Endometrial microvascular endothelial cells (primary cell): Measurements from ENCODE around the gene NDOR1. TPM values are rescaled to one million over a fixed set of nuclear protein-coding genes. Genes with fewer than 3 reads are reported as not detected.

Experiments
- in situ Hi-C: cut with HindIII; loops from 2 replicates; pipeline ENCODE4 v1.10.0; 2017; ENCODE audit warnings: low sequenced_read_pairs, low pct_unique_long_range_greater_than_20kb; ENCODE audit errors: inconsistent ontology term
- total RNA-seq: library from RNA; depleted of rRNA; stranded (reverse); fragments of >200 nt; gene quantifications from one replicate; pipeline ENCODE4 v1.2.3, GENCODE V29; 2015; ENCODE audit errors: inconsistent ontology term

NDOR1 gene
- total RNA-seq, 1 donor from 2014 or later: 19.6 TPM

DNA sequence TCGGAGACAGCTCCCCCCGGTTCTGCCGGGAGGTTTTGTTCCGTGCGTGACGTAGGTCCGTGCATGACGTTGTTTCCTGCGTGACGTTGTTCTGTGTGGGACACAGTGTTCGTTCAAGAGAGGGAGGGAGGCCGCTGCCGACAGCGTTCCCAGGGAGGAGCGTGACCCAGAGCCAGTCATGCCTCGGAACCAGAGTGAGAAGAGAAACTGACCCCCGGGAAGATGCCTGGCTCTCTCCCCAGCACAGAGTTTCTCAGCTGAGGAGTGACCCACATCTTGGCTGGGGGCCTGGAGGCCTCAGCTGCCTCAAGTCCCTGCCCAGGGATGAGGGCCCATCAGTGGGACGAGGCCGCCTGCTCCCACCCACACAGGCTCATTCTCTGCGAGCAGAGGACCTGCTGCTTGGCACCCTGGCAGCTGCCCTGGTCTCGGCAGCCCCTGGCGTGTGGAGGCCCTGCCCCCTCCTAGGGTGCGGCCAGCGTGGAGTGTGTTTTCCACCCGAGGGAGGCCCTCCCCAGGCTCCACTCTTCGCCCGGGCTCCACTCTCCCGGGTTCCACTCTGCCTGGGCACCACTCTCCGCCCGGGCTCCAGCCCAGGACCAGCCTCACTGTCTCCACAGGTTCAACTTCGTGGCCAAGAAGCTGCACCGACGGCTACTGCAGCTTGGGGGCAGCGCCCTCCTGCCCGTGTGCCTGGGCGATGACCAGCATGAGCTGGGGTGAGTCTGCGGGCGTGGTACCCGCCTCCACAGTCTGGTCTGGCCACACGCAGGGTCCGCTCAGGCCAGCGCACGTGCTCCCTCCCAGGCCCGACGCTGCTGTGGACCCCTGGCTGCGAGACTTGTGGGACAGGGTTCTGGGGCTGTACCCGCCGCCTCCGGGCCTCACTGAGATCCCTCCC, 7.9 kb downstream of the NDOR1 start:
- in situ Hi-C loops: no loop called here

DNA sequence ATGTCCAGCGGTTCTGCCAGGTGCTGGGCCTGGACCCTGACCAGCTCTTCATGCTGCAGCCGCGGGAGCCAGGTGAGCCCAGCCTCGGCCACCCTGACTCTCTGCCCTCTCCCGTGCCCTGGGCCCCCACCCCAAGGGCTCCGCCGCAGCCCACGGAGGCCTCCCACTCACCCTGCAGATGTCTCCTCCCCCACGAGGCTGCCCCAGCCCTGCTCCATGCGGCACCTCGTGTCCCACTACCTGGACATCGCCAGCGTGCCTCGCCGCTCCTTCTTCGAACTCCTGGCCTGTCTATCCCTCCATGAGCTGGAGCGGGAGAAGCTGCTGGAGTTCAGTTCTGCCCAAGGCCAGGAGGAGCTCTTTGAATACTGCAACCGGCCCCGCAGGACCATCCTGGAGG, 9.1 kb downstream of the NDOR1 start:
- in situ Hi-C loops: no loop called here

DNA sequence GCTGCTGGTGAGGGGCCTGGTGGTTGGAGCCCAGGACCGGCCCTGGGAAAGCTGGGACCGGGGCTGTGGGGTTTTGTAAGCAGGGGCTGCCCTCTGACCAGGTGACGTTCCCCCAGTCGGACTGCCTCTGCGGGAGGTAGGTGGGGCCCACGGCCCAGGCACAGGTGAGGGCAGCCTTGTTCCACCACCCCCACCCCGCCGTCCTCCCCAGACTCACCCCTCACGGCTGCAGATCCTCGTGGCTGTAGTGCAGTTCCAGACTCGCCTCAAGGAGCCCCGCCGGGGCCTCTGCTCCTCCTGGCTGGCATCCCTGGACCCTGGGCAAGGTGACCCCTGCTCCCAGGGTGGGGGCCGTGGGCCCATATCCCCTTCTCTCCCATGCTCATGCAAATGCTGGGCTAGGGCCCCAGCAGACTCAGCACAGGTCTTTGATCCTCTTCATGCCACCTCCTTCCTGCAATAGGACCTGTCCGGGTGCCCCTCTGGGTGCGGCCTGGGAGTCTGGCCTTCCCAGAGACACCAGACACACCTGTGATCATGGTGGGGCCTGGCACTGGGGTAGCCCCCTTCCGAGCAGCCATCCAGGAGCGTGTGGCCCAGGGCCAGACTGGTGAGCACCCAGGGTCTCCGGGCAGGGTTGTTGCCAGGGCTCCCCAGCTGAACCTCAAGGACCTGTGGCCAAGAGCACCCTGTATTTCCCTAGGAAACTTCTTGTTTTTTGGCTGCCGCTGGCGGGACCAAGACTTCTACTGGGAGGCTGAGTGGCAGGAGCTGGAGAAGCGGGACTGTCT, 9.9 kb downstream of the NDOR1 start:
- in situ Hi-C loops: no loop called here

DNA sequence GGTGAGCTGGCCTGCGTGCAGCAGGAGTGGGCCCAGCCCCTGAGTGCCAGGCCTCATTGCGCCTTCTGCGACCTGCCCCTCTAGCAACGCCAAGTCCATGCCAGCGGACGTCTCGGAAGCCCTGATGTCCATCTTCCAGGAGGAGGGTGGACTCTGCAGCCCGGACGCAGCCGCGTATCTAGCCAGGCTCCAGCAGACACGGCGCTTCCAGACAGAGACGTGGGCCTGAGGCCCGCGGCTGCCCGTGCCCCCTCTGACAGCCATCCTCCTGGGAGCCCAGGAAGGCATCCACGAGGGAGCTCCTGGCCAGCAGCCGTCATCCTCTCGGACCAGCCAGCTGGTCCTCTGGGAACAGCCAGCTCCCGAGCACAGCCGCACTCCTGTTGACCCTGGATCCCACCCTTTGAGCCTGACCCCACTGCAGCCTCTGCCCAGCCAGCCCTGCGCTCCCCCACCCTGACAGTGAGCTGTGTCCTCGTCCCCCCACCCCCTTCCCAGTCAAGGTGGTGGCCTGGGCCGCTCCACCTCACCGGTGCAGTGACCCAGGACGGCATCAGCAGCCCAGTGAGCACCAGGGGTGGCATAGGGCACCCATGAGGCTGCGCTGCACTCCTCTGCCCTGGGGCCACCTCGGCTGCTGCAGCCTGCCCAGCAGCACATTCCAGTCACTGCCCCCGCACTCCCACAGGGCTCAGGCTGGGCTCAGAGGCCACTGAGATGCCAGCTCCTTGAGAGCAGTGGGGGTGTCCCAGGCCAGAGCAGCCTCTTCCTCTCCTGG, 10.9 kb downstream of the NDOR1 start:
- in situ Hi-C loops: no loop called here

DNA sequence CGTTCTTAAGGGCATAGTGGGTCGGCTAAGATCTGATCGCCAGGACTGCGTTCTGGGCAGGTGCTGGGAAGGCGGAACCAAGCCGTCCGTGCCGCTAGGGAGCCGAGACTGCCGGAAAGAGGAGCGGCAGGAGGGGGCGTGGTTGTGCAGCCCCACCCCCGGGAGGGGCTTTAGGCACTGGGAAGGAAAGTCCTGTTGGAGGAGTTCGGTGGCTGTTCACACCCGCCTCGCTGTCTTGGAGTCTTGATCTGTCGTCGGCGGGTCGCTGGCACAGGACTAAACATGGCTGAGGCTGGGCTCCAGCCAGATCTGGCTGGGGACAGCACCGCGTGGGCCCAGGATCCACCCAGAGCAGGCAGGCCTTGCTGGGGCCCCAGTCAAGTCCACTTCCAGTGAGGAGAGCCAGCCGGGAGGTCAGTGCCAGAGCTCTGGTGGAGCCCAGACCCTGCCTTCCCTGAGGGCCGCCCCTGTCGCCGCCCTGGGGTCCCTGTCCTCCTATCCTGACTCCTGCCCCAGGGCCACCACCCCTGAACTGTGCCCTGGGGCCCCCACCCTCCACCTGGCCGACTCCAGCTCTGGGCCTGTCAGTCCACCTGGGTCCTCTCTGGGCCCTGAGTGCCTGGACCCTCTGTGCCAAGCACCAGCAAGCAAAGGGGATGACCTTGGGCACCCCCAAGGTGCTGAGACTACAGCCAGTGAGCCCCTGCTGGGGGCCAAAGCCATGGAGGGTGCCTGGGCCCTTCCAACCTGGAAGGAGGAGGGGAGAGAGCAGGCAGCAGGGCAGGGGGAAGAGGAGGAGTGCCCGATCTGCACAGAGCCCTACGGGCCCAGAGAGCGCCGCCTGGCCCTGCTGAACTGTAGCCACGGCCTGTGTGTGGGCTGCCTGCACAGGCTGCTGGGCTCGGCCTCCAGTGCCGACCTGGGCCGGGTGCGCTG, 12.0 kb downstream of the NDOR1 start:
- in situ Hi-C loops: no loop called here

DNA sequence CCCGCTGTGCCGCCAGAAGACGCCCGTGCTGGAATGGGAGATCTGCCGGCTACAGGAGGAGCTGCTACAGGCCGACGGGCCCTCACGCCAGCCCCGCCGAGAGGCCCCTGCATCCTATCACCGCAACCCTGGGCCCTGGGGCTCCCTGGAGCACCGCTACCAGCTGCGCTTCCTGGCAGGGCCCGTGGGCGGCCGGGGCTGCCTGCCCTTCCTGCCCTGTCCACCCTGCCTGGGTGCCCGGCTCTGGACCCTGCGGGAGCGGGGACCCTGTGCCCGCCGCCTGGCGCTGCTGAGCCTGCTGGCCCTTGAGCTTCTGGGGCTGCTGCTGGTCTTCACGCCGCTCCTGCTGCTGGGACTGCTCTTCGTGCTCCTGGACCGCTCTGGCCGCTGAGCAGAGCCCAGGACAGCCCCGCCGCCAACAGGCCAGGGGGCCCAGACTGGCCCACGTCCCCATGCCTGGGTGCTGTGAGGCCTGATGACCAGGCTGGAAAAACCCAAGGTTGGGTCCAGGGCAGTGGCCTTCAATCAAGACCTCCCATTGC, 12.8 kb downstream of the NDOR1 start:
- in situ Hi-C loops: no loop called here

DNA sequence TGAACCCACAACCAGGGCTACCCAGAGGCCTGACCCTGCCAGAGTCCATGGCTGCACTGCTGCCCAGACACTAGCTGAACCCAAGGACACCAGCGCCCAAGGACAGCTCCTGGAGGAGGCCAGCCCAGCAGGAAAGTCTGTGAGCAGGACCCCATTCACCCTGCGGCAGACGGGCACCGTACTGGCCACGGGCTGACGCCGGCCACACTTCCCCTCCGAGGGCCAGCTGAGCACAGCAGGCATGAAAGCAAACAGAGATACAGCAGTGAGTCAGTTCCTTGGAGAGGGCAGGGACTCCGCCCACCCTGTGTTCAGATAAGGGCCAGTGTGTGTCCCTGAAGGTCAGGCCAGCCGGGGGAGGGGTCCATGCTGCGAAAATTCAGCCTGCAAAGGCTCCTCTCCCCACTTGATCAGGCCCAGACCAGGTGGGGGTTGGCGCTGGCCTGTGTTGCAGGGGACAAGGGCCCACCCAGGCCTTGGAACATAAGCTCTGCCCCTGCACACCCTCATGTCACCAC, 13.3 kb downstream of the NDOR1 start:
- in situ Hi-C loops: no loop called here

DNA sequence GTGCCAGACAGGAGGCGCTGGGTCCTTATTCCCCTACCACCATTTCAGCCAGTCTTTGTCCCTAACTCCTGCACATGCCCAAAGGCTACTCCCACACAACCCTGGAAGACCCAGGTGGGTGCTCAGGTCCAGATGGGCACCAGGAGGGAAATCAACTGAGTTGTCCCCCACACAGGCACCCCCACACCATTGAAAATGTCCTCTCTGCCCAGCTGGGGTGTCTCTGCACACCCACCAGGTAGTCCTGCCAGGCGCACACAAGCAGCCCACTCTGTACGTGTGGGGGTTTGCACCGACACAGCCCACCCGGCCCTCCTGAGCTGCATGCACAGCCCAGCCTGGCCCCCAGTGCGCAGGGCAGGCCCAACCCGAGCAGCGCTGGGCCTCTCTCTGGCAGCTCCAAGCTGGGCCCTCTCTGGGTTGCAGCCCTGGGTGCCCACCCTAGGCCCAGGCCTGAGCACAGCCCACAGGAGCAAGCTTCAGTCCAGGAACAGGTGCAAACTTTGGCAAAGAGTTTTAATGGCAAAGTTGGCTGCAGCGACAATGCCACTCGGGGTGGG, 14.3 kb downstream of the NDOR1 start:
- in situ Hi-C loops: no loop called here

DNA sequence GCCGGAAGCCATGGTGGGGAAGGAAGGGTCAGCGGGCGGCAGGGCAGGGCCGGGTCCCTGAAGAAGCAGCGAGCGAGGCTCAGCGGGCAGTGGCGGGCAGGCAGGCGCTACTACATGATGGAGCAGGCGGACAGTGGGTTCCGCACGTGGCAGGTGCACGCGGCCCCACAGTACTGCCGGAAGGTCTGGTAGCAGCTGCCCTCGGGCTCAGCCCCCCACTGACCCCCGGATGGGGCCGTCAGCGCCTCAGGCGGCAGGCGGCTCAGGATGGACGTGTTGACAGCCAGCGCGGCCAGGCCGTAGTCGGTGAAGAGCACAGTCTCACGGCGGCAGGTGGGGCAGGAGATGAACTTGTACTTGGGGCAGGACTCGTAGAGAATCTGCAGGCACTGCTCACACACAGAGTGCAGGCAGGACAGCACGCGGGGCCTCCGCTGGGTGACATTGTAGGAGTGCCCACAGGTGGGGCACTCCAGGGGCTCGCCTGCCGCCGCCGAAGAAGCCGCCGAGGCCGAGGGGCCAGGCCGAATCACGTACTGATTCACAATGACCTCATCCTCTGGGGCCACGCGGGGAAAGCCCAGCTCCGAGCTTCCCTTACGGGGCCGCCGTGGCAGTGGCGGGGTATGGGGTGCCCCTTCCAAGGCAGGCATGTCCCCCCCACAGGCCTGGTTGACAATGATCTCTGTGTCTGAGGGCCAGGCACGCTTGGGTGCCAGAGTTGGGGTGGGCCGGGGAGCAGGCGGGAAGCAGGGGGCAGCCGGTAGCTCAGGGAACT, 15.0 kb downstream of the NDOR1 start:
- in situ Hi-C loops: no loop called here

DNA sequence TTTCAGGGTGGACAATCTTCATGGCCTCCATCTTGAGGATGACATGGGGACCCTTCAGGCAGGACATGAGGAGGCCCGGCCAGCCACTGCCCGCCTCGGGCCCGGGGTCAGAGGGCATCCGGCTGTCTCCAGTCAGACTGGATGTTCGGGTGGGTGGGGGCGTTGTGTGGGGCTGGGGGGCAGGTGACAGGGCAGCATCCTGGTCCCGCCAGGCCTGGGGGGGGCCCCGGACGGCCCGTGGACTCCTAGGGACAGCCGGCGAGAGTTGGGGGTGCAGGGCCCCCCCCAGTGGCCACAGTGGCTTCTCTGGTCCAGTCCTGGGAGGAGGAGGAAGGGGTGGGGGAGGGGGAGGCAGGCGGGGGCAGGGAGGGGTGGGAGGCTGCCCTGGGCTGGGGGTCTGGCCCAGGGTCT, 15.6 kb downstream of the NDOR1 start:
- in situ Hi-C loops: no loop called here

DNA sequence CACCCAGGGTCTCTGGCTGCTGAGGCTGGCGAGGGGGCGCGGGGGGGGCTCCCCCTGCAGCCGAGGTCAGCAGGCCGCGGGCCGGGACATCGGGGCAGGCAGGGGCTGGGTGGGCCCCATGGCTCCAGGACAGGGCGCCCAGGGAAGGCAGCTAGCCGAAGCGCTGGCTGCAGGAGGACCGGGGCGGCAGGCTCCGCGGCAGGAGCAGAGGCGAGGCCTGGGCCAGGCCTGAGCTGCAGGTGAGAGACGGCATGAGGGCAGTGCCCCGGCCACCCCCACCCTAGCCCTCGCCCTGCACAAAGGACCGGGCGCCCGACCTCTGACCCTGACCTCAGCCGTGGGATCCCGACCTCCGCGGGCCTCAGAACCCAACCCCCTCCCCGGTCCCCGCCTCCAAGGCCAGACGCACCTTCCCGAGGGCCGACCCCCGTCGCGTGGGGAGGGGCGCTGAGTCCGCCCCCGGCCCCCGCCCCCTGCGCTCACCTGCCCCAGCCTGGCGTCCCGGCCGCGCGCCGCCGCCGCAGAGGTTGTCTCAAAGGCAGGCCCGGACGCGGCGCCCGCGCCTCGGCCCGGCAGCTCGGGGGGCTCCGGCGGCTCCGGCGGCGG, 16.1 kb downstream of the NDOR1 start:
- in situ Hi-C loops: no loop called here

DNA sequence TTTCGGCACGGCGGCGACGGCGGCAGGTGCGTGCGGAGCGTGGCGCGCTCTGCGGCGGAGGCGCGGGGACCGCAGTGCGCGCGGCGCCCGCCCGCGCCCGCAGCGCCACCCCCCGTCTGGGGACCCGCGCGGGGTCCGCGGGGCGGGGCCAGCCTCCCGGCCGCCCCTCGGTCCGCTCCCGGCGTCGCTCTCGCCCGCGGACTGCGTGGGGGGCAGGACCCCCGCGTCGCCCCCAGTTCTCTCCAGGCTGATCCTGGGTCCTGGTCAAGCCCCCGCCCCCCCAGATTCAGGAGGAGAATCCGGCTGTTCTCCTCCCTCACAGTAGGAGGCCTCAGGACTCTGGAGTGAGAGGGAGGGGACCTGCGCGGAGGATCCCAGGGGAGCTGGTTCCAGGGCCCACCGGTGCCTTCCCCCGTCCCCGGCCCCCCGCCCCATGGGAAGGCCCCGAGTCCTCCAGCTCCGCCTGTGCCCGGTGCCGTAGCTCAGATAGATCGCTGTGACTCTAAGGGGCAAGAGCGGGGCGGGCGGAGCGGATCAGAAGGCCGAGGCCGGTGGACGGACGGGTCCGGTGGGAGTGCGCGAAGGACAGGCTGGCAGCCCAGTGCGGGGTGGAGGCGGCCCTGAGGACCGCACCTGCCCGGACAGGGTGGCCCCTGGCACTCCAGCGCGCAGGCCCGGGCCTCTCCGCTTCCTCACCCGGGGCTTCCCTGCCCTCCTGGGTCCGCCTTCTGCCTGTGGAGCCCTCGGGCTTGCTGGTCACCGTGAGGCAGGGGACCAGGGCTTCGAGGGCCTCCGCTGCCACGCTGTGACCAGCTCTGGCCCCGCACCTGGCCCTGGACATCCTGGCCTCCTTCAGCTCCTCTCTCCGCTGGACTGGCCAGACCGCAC, 16.9 kb downstream of the NDOR1 start, which contains the start of gene RNF208:
RNF208 (minus strand) TSS at position 51 of the 888 bp plus-strand sequence. CDS start 1,028 bp downstream, outside the sequence.
- in situ Hi-C loops: no loop called here

DNA sequence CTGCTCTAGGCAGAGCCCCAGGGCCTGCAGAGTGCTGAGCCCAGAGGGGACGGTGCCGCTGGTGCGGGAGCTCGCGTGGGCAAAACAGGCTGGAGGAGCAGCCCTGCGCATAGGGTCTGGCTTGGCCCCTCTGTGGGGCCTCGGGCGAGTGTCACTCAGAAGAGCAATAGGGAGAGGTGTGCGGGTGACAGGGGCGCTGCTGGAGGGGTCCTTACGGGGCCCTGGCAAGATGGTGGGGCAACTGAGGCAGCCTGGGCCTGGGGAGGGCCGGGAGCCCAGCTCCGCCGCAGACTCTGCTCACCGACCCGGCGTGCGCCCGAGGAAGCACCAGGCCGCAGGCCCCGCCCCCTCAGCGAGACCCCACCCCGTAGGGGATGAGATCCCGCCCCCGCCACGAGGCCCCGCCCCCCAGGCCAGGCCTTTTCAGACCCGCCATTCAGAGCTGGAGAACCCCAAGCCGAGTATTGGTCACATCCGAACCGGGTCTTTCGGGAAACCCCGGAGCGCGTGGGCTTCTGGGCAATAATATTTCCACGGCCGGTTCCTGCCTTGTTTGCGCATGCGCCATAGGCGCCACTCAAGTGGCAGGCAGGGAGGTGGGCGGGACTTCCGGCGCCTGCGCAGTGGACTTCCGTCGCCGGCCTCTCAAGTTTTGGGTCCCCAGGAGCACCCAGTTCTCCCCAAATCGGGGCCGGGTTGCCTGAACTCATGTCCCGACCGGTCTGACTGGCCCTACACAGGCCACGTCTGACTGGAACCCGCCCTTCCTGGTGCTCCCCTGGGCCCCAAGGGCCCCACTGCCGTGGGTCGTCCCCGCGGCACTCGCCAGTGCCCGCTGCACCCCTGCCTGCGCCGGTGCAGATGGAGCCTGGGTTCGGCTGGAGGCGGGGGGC, 17.8 kb downstream of the NDOR1 start:
- in situ Hi-C loops: no loop called here

DNA sequence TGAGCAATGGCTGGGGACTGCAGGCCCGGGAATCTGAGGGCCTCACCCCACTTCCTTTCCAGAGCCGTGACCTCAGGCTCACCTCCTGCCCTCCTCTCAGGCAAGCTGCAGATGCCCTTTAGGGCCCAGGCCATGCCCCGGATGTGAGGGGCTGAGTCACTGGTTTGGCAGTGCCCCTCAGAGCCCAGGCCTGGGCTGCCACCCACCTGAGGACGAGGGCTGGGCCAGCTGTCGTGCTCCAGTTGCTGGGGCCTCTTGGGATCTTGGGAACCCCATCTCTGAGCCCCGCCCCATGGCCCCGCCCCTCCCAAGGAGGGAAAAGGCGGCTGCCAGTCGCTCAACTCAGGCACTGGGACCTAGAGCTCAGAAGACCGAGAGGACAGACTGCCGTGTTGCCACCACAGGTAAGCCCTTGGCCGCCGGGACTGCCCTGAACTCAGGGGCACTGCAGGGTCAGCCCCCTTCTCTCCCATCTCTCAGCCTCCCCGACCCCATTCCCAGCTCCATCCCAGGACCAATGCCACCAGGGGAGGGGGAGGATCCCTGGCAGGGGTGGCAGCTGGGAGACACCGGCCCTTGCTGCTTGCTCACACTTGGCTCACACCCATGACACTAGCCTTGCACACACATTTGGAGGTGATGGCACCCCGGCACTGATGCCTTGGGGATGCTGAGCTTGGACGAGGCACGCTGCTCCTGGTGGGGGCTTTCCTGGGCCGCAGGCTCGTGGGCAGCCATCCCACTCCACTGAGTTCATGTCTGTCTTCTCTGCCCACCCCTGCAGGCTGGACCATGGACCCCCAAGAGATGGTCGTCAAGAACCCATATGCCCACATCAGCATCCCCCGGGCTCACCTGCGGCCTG, 19.6 kb downstream of the NDOR1 start, which contains the start of gene CYSRT1:
CYSRT1 (plus strand) TSS at position 345 of the 865 bp plus-strand sequence; CDS start at position 793, 448 bp downstream.
- in situ Hi-C loops: no loop called here
